ENCODE data around the gene GABRD. TPM values are rescaled to one million over a fixed set of nuclear protein-coding genes. Genes with fewer than 3 reads are reported as not detected.

The GABRD gene
- total RNA-seq, 1 donor from 2014 or later: not detected

GRCh38 chr1:1990222-1990621, 28.9 kb upstream of the GABRD start:
- H3K9me3 ChIP-seq (ENCODE audit: insufficient read depth, low read depth, low read length): no peaks in the 10 kb centered on the region
- H2AFZ ChIP-seq (ENCODE audit: low read depth, low read length): no peak overlapping the region
- H3K4me3 Mint-ChIP-seq (ENCODE audit: unreplicated experiment): no peak overlapping the region
- H3K4me2 ChIP-seq (ENCODE audit: low read length): no peak overlapping the region
- H3K36me3 ChIP-seq (ENCODE audit: insufficient read depth, low read length): no peaks in the 10 kb centered on the region
- no peak overlapping the region for H3K9ac ChIP-seq (ENCODE audit: low read length)
- TF ChIP-seq CTCF (IDR thresholded peaks at IDR 0.05; ENCODE audit: insufficient read depth, low read depth, low read length) (no peak), EZH2 (IDR thresholded peaks at IDR 0.05; ENCODE audit: insufficient read depth, low read length) (no peak)
- no peak for DNase-seq (ENCODE audit: low read depth)
- H3K9me3 Mint-ChIP-seq (ENCODE audit: unreplicated experiment): no peaks in the 10 kb centered on the region
- peaks cover 5% of the 10 kb centered on the region for H3K27me3 Mint-ChIP-seq (ENCODE audit: low read depth, unreplicated experiment)
- H3K79me2 ChIP-seq (ENCODE audit: insufficient read depth, low read length): no peaks in the 10 kb centered on the region
- H3K27ac Mint-ChIP-seq (ENCODE audit: unreplicated experiment): peak overlapping the region; percentile 26
- H3K27ac ChIP-seq (ENCODE audit: low read depth, low read length): no peak overlapping the region
- H3K4me3 ChIP-seq (ENCODE audit: insufficient read depth, low read depth, low read length): no peak overlapping the region
- no peak for FAIRE-seq
- no peaks in the 10 kb centered on the region for H3K36me3 Mint-ChIP-seq (ENCODE audit: low read depth, unreplicated experiment)
- H3K4me1 ChIP-seq (ENCODE audit: insufficient read depth, low read length): no peaks in the 10 kb centered on the region
- peaks cover 12% of the 10 kb centered on the region for H3K27me3 ChIP-seq (ENCODE audit: insufficient read depth, low read length)
- peaks cover 13% of the 10 kb centered on the region for H3K4me1 Mint-ChIP-seq (ENCODE audit: low read depth, unreplicated experiment)
- no peaks in the 10 kb centered on the region for H4K20me1 ChIP-seq (ENCODE audit: insufficient read depth, low read length)

GRCh38 chr1:1994536-1994935, 24.6 kb upstream of the GABRD start:
- H3K27ac ChIP-seq (ENCODE audit: low read depth, low read length): no peak overlapping the region
- H3K4me1 Mint-ChIP-seq (ENCODE audit: low read depth, unreplicated experiment): peaks cover 9% of the 10 kb centered on the region
- H3K27me3 ChIP-seq (ENCODE audit: insufficient read depth, low read length): peaks cover 16% of the 10 kb centered on the region
- H4K20me1 ChIP-seq (ENCODE audit: insufficient read depth, low read length): no peaks in the 10 kb centered on the region
- no peak overlapping the region for H3K4me3 ChIP-seq (ENCODE audit: insufficient read depth, low read depth, low read length)
- DNase-seq (ENCODE audit: low read depth): no peak
- no peak overlapping the region for H3K27ac Mint-ChIP-seq (ENCODE audit: unreplicated experiment)
- no peaks in the 10 kb centered on the region for H3K36me3 ChIP-seq (ENCODE audit: insufficient read depth, low read length)
- TF ChIP-seq CTCF (IDR thresholded peaks at IDR 0.05; ENCODE audit: insufficient read depth, low read depth, low read length): no peak
- no peak for TF ChIP-seq EZH2 (IDR thresholded peaks at IDR 0.05; ENCODE audit: insufficient read depth, low read length)
- H3K4me3 Mint-ChIP-seq (ENCODE audit: unreplicated experiment): no peak overlapping the region
- no peaks in the 10 kb centered on the region for H3K36me3 Mint-ChIP-seq (ENCODE audit: low read depth, unreplicated experiment)
- FAIRE-seq: no peak
- H3K9ac ChIP-seq (ENCODE audit: low read length): no peak overlapping the region
- no peak overlapping the region for H2AFZ ChIP-seq (ENCODE audit: low read depth, low read length)
- H3K9me3 Mint-ChIP-seq (ENCODE audit: unreplicated experiment): no peaks in the 10 kb centered on the region
- H3K79me2 ChIP-seq (ENCODE audit: insufficient read depth, low read length): no peaks in the 10 kb centered on the region
- H3K4me1 ChIP-seq (ENCODE audit: insufficient read depth, low read length): no peaks in the 10 kb centered on the region
- H3K4me2 ChIP-seq (ENCODE audit: low read length): no peak overlapping the region
- H3K27me3 Mint-ChIP-seq (ENCODE audit: low read depth, unreplicated experiment): peaks cover 3% of the 10 kb centered on the region
- H3K9me3 ChIP-seq (ENCODE audit: insufficient read depth, low read depth, low read length): no peaks in the 10 kb centered on the region

GRCh38 chr1:1996207-1996651, 22.9 kb upstream of the GABRD start:
- Mint-ChIP-seq H3K4me3 (ENCODE audit: unreplicated experiment) (no peak overlapping the region), H3K9me3 (ENCODE audit: unreplicated experiment) (no peaks in the 10 kb centered on the region), H3K27ac (ENCODE audit: unreplicated experiment) (peak overlapping the region; percentile 12), H3K36me3 (ENCODE audit: low read depth, unreplicated experiment) (no peaks in the 10 kb centered on the region), H3K4me1 (ENCODE audit: low read depth, unreplicated experiment) (no peaks in the 10 kb centered on the region), H3K27me3 (ENCODE audit: low read depth, unreplicated experiment) (peaks cover 10% of the 10 kb centered on the region)
- no peak overlapping the region for H3K4me2 ChIP-seq (ENCODE audit: low read length)
- H3K4me1 ChIP-seq (ENCODE audit: insufficient read depth, low read length): no peaks in the 10 kb centered on the region
- H3K79me2 ChIP-seq (ENCODE audit: insufficient read depth, low read length): no peaks in the 10 kb centered on the region
- H3K27ac ChIP-seq (ENCODE audit: low read depth, low read length): no peak overlapping the region
- DNase-seq (ENCODE audit: low read depth) (no peak), FAIRE-seq (no peak)
- H3K9ac ChIP-seq (ENCODE audit: low read length): no peak overlapping the region
- H3K36me3 ChIP-seq (ENCODE audit: insufficient read depth, low read length): no peaks in the 10 kb centered on the region
- no peak overlapping the region for H2AFZ ChIP-seq (ENCODE audit: low read depth, low read length)
- no peaks in the 10 kb centered on the region for H4K20me1 ChIP-seq (ENCODE audit: insufficient read depth, low read length)
- TF ChIP-seq EZH2 (IDR thresholded peaks at IDR 0.05; ENCODE audit: insufficient read depth, low read length) (no peak), CTCF (IDR thresholded peaks at IDR 0.05; ENCODE audit: insufficient read depth, low read depth, low read length) (no peak)
- peaks cover 16% of the 10 kb centered on the region for H3K27me3 ChIP-seq (ENCODE audit: insufficient read depth, low read length)
- H3K9me3 ChIP-seq (ENCODE audit: insufficient read depth, low read depth, low read length): no peaks in the 10 kb centered on the region
- H3K4me3 ChIP-seq (ENCODE audit: insufficient read depth, low read depth, low read length): no peak overlapping the region
